ENCODE measurements around the gene ADGRG2.

GRCh38 chrX:19107035-19107434 lies 15.2 kb downstream of the ADGRG2 start:
- TF ChIP-seq CTCF (IDR thresholded peaks at IDR 0.05) (no peak), EZH2 (IDR thresholded peaks at IDR 0.05; ENCODE audit: borderline replicate concordance, insufficient read depth, low read depth, low read length, poor library complexity, severe bottlenecking) (no peak)

All from B cell (primary cell).